DOHH2 (cell line): ENCODE data around the gene STAU1.

ENCODE experiments used
- CTCF ChIP-seq: fragments of 200-600 bp; sonication (generic); IDR thresholded peaks from one replicate; pipeline ENCODE4 v1.5.1; 2014; ENCODE audit warnings: antibody characterized with exemption, mild to moderate bottlenecking, low read depth, low read length; ENCODE audit not compliant: poor library complexity, severe bottlenecking
- EZH2phosphoT487 ChIP-seq: fragments of 200-600 bp; sonication (generic); IDR thresholded peaks from 2 replicates; pipeline ENCODE4 v1.6.1; 2017; ENCODE audit warnings: borderline replicate concordance, mild to moderate bottlenecking, antibody characterized with exemption, low read length, moderate library complexity, mixed read lengths

DNA sequence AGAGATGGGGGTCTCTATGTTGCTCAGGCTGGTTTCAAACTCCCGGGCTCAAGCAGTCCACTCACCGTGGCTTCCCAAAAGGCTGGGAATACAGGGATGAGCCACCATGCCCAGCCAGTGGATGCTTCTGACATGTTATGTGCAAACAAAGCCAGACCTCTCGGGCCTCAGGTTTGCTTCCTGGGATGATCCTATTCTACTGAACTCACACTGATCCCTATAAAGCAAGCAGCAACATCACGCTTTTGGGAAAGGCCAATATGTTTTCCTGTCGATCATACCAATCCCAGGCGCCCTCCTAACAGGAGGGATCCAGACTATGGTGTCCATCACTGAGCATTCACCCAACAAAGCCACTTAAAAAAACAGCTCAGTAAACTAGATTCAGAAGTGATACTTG, 81.8 kb downstream of the STAU1 start:
- TF ChIP-seq CTCF = no peak
- TF ChIP-seq EZH2phosphoT487 = no peak
